ENCODE data around the gene TFAP2A.

Gene TFAP2A

DNA sequence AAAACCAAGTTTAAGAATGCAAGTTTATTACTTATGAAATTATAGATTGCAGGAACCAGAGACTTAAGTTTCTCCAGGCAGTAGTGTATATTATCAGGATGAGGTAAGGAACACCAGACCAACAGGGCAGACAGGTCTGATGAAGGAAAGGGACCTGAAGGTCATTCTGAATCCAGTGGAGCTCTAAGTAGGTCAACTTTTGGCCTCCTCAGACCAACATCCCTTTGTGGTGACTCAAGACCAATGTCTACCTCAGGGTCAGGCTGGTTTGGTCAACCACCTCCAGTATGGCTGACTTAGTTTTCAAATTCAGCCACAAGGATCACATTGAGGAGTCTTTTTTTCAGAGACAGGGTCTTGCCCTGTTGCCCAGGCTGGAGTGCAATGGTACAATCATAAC is 38.7 kb upstream of the TFAP2A start:
- POLR2A ChIA-PET (ENCODE audit: low non-redundant PET): no interaction called here
- TF ChIP-seq, protein P1, sequence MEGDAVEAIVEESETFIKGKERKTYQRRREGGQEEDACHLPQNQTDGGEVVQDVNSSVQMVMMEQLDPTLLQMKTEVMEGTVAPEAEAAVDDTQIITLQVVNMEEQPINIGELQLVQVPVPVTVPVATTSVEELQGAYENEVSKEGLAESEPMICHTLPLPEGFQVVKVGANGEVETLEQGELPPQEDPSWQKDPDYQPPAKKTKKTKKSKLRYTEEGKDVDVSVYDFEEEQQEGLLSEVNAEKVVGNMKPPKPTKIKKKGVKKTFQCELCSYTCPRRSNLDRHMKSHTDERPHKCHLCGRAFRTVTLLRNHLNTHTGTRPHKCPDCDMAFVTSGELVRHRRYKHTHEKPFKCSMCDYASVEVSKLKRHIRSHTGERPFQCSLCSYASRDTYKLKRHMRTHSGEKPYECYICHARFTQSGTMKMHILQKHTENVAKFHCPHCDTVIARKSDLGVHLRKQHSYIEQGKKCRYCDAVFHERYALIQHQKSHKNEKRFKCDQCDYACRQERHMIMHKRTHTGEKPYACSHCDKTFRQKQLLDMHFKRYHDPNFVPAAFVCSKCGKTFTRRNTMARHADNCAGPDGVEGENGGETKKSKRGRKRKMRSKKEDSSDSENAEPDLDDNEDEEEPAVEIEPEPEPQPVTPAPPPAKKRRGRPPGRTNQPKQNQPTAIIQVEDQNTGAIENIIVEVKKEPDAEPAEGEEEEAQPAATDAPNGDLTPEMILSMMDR (conservative IDR thresholded peaks at IDR 0.05; ENCODE audit: low read depth): no peak
- DNase-seq (ENCODE audit: low spot score): no peak
- CTCF ChIA-PET: no interaction called here
- H3K27ac ChIP-seq: peak overlapping the region; percentile 91

- TF ChIP-seq, protein P1 (conservative IDR thresholded peaks at IDR 0.05; ENCODE audit: low read depth): no peak
- peak; percentile 96 for DNase-seq (ENCODE audit: low spot score)
- H3K27ac ChIP-seq: peak overlapping the region; percentile 91
- ChIA-PET POLR2A (ENCODE audit: low non-redundant PET) (no interaction called here), CTCF (no interaction called here)
These were observed 37.1 kb upstream of the TFAP2A start for GRCh38 chr6:10451828-10452509.

- peak overlapping the region; percentile 91 for H3K27ac ChIP-seq
- ChIA-PET POLR2A (ENCODE audit: low non-redundant PET) (no interaction called here), CTCF (interaction anchor here (0.6 kb wide), 1 partner anchor 16 kb away, joined by 13 read pairs; no protein-coding TSS in a partner anchor)
- no peak for DNase-seq (ENCODE audit: low spot score)
- TF ChIP-seq, protein P1 (conservative IDR thresholded peaks at IDR 0.05; ENCODE audit: low read depth): no peak
These were observed 36.5 kb upstream of the TFAP2A start for GRCh38 chr6:10451394-10451793.

- ChIA-PET CTCF (interaction anchor here (0.6 kb wide), 1 partner anchor 363 kb away, joined by 4 read pairs; no protein-coding TSS in a partner anchor), POLR2A (ENCODE audit: low non-redundant PET) (no interaction called here)
- H3K27ac ChIP-seq: peak overlapping the region; percentile 91; the same call in 1 of the 2 replicates
- TF ChIP-seq, protein P1 (conservative IDR thresholded peaks at IDR 0.05; ENCODE audit: low read depth): no peak
- no peak for DNase-seq (ENCODE audit: low spot score)
These were observed 34.9 kb upstream of the TFAP2A start for GRCh38 chr6:10449751-10450150.

DNA sequence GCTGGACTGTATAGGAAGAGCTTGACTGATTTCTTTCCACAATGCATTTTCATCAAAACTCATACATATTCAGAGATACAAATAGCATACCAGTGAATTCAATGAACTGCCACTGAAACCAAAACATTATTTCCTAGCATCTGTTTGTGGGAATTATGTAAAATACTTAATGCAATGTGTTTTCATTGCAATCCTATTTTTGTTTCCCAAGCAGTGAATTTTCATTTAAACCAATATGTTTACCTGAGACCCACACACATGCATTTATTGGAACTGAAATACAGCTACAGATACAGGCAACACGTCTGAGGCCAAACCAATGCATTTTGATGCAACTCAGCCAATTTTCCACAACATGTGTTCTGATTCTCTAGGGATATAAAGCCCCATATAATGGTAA is 33.2 kb upstream of the TFAP2A start:
- H3K27ac ChIP-seq: no peak overlapping the region
- POLR2A ChIA-PET (ENCODE audit: low non-redundant PET): no interaction called here
- DNase-seq (ENCODE audit: low spot score): no peak
- CTCF ChIA-PET: no interaction called here
- TF ChIP-seq, protein P1 (conservative IDR thresholded peaks at IDR 0.05; ENCODE audit: low read depth): no peak

- H3K27ac ChIP-seq: no peak overlapping the region
- POLR2A ChIA-PET (ENCODE audit: low non-redundant PET): no interaction called here
- no peak for DNase-seq (ENCODE audit: low spot score)
- TF ChIP-seq, protein P1 (conservative IDR thresholded peaks at IDR 0.05; ENCODE audit: low read depth): no peak
- CTCF ChIA-PET: interaction anchor here (0.6 to 1.3 kb wide), 2 partner anchors 17 to 27 kb away, joined by 3 to 4 read pairs; no protein-coding TSS in a partner anchor
These were observed 31.7 kb upstream of the TFAP2A start for GRCh38 chr6:10446548-10446947.
